K562 (cell line): Measurements from ENCODE around the gene PSME1. TPM values are rescaled to one million over a fixed set of nuclear protein-coding genes. Genes with fewer than 3 reads are reported as not detected.

Source experiments
- ATAC-seq: fragments of 200-7000 bp; cut with Tn5 transposase; 3 replicates; pipeline ENCODE4 v1.9.1; 2020; ENCODE audit warnings: moderate library complexity
- BruUV-seq: library from RNA; stranded (reverse); fragments of 400-500 nt; replicated peaks from 2 replicates; lab custom pipeline; 2021; lab: Mats Ljungman, UMichigan
- CTCF ChIA-PET: fragments of 300-600 bp; formaldehyde crosslinking; extraction: SDS; loops from one replicate; lab custom pipeline; 2021; ENCODE audit warnings: low intra/inter-chr PET ratio; lab: Yijun Ruan, JAX
- POLR2A ChIA-PET: fragments of 300-600, 350-650 bp; sonication (Branson Sonifier 250); formaldehyde crosslinking; extraction: SDS; loops from one replicate; lab custom pipeline; 2021; ENCODE audit warnings: antibody characterized with exemption, inconsistent platforms; lab: Yijun Ruan, JAX
- DNase-seq, 4 experiments: peaks; one replicate each; pipeline versions ENCODE4 v3.0.0 to v3.0.0-alpha.2; 2011 to 2018; ENCODE audit warnings: low spot score in 3 of 4, mixed read lengths in 3 of 4; ENCODE audit errors: extremely low read depth in 1 of 4
- FAIRE-seq: peaks from 2 replicates; lab custom pipeline; 2011; peaks lifted over from hg19 to GRCh38; lab: Jason Lieb, UNC
- H2AFZ ChIP-seq: 2 replicates; pipeline ENCODE4 v1.6.0; 2011; ENCODE audit warnings: low read depth, low read length, control low read depth, inconsistent platforms
- H3K27ac ChIP-seq: fragments of 200-600 bp; 3 replicates; pipeline ENCODE4 v1.8.0; 2011; ENCODE audit warnings: low read depth, mild to moderate bottlenecking, control low read depth, inconsistent platforms, low read length, moderate library complexity, mixed read lengths; ENCODE audit errors: extremely low read depth
- H3K27me3 ChIP-seq, 2 experiments: fragments of 300-600 bp in 1 of 2; 2 replicates in 1 of 2; 3 replicates in 1 of 2; pipeline versions ENCODE4 v1.6.0 to v1.8.0; 2011; ENCODE audit warnings: inconsistent platforms in 2 of 2, low read length in 2 of 2, mild to moderate bottlenecking in 1 of 2, mixed read lengths in 1 of 2, moderate library complexity in 1 of 2; ENCODE audit not compliant: control insufficient read depth in 2 of 2, insufficient read depth in 2 of 2
- H3K36me3 ChIP-seq: fragments of 300-600 bp; 3 replicates; pipeline ENCODE4 v1.8.0; 2011; ENCODE audit warnings: mild to moderate bottlenecking, low read length, inconsistent platforms; ENCODE audit not compliant: control insufficient read depth, insufficient read depth
- H3K4me1 ChIP-seq, 2 experiments: fragments of 200-600 bp in 1 of 2; replicated peaks in 1 of 2; 2 replicates in 1 of 2; 3 replicates in 1 of 2; pipeline versions ENCODE4 v1.5.1 to v1.8.0; 2011; ENCODE audit warnings: inconsistent platforms in 2 of 2, low read length in 2 of 2, mild to moderate bottlenecking in 1 of 2, mixed read lengths in 1 of 2, moderate library complexity in 1 of 2; ENCODE audit not compliant: control insufficient read depth in 2 of 2, insufficient read depth in 2 of 2
- H3K4me2 ChIP-seq: 2 replicates; pipeline ENCODE4 v1.6.1; 2011; ENCODE audit warnings: low read length, control low read depth, inconsistent platforms, mixed read lengths; ENCODE audit not compliant: insufficient read depth
- H3K4me3 ChIP-seq: fragments of 200-600 bp; sonication (generic), shearing (Covaris generic); 2 replicates; pipeline ENCODE4 v1.5.1; 2016; ENCODE audit warnings: control low read depth, inconsistent platforms
- H3K79me2 ChIP-seq: fragments of 200-600 bp; 3 replicates; pipeline ENCODE4 v1.8.0; 2011; ENCODE audit warnings: low read length, inconsistent platforms; ENCODE audit not compliant: control insufficient read depth, insufficient read depth
- H3K9ac ChIP-seq, 2 experiments: 2 replicates each; pipeline versions ENCODE4 v1.6.0 to v1.6.1; 2011; ENCODE audit warnings: low read depth in 2 of 2, low read length in 2 of 2, control low read depth in 1 of 2, inconsistent platforms in 1 of 2, mild to moderate bottlenecking in 1 of 2, mixed read lengths in 1 of 2; ENCODE audit not compliant: insufficient read depth in 1 of 2
- H3K9me1 ChIP-seq: one replicate; pipeline ENCODE4 v1.6.0; 2011; ENCODE audit warnings: inconsistent platforms, mild to moderate bottlenecking, low read length, moderate library complexity; ENCODE audit not compliant: control insufficient read depth, insufficient read depth
- H3K9me3 ChIP-seq: replicated peaks from 2 replicates; pipeline ENCODE4 v1.5.1; 2011; ENCODE audit warnings: low read depth, low read length, inconsistent platforms; ENCODE audit not compliant: control insufficient read depth, insufficient read depth
- H4K20me1 ChIP-seq: replicated peaks from 2 replicates; pipeline ENCODE4 v1.6.1; 2011; ENCODE audit warnings: low read length, inconsistent platforms, mixed read lengths; ENCODE audit not compliant: control insufficient read depth, insufficient read depth
- GTF2F1 ChIP-seq: IDR thresholded peaks from 2 replicates; pipeline ENCODE4 v1.6.1; 2011; ENCODE audit warnings: low read depth, low read length, improper control_type of control experiment
- RBFOX2 ChIP-seq: fragments of 200-400 bp; formaldehyde crosslinking; IDR thresholded peaks from 2 replicates; pipeline ENCODE4 v1.6.1; 2017; ENCODE audit warnings: low read depth, mild to moderate bottlenecking, low read length, moderate library complexity
- ZNF764 ChIP-seq: fragments of 250-450 bp; sonication (Bioruptor Pico); IDR thresholded peaks from 2 replicates; pipeline ENCODE4 v1.4.0; 2020; ENCODE audit warnings: low read depth, mild to moderate bottlenecking, moderate library complexity
- WGBS: fragments of 100-300 bp; shearing (Covaris generic); methylation state at CpG from one replicate; pipeline ENCODE4 v1.1.6; 2016; ENCODE audit warnings: low coverage, mixed read lengths; ENCODE audit not compliant: insufficient coverage; ENCODE audit errors: missing lambda C conversion rate; 5-methylcytosine and 5-hydroxymethylcytosine counted together
- in situ Hi-C: fragments of 300-500 bp; cut with MboI; formaldehyde crosslinking; loops from 4 replicates; pipeline ENCODE4 v1.15.0; 2018; ENCODE audit warnings: inconsistent platforms, mixed read lengths
- intact Hi-C: fragments of 100-400 bp; cut with micrococcal nuclease; formaldehyde crosslinking; loops from 2 replicates; pipeline ENCODE4 v1.14.2; 2022
- polyA plus RNA-seq, 8 experiments: library from polyadenylated mRNA; depleted of rRNA in 4 of 8; stranded (reverse) in 5 of 8; unstranded in 3 of 8; fragments of >200 nt; fragmentation: Nextera tagmentation in 2 of 8; fragmentation: Illumina TruSeq in 1 of 8; extraction: Ambion mirVana in 2 of 8; extraction: Trizol in 1 of 8; gene quantifications; 2 replicates each; pipeline versions ENCODE4 v1.2.1 to v1.2.3, GENCODE V29; 2011 to 2014; ENCODE audit warnings: inconsistent platforms in 1 of 8, missing spikeins in 1 of 8
- total RNA-seq, 7 experiments: library from RNA; depleted of rRNA in 6 of 7; stranded (reverse); fragments of >200 nt in 6 of 7; fragmentation: Illumina TruSeq in 2 of 7; extraction: Trizol in 2 of 7; gene quantifications; 2 replicates each; pipeline versions ENCODE4 v1.2.1 to v1.2.3, GENCODE V29; 2011 to 2021; ENCODE audit warnings: low replicate concordance in 1 of 7

PSME1 gene
- total and polyA plus RNA-seq, 9 of the 15 experiments (the other 6 are each of a cell fraction or from before 2014, with no cell fraction given), result 20.3 to 180 (median 67.5) TPM

DNA sequence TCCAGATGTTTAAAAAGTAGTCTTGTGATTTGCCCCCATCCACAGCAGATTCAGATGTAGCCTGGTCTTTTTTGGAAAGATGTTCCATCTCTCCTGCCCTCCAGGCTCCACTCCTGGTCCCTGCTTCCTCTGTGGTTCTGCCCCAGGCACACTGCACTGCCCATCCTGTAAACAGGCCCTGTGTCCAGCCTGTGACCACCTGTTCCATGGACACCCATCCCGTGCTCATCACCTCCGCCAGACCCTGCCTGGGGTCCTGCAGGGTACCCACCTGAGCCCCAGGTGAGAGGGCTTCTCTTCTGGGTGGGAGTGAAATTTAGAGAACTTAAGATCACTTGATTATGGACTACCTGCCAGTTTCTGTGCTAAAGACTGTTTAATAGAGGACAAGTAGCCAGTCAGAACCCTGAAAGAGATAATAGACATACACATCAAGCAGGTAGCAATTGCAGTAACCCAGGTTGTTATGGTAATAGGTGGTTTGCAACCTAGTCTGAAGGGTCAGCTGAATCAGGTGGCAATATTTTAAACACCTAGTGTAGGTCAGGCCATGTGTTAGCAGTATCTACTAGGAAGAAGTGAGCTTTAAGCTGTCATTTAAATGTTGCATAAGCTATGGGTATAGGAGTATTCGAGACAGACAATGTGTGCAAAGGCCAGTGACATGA lies 13.4 kb downstream of the PSME1 start:
- in situ Hi-C loops, result no loop called here
- H3K79me2 ChIP-seq, result peaks cover 34% of the 10 kb centered on the region
- H3K36me3 ChIP-seq, result peaks cover 48% of the 10 kb centered on the region; the same call in 2 of the 3 replicates
- TF ChIP-seq GTF2F1, result no peak
- H3K27me3 ChIP-seq, result no peaks in the 10 kb centered on the region
- FAIRE-seq, result no peak
- CTCF ChIA-PET, result no interaction called here
- no peak for DNase-seq
- 77% methylated on average over 3 of the region's 3 CpGs for WGBS
- H3K27ac ChIP-seq, result no peak overlapping the region
- H3K4me3 ChIP-seq, result no peak overlapping the region
- no peak for ATAC-seq
- H2AFZ ChIP-seq, result no peak overlapping the region
- no TSS peak for BruUV-seq
- no peak overlapping the region for H3K9ac ChIP-seq
- intact Hi-C loops, result loop anchor here (10.0 kb wide), 1 partner anchor 55 kb away; the partner anchor contains the start of gene PCK2
- peaks cover 5% of the 10 kb centered on the region for H3K9me1 ChIP-seq
- no peaks in the 10 kb centered on the region for H3K9me3 ChIP-seq
- H4K20me1 ChIP-seq, result no peaks in the 10 kb centered on the region
- H3K4me2 ChIP-seq, result no peak overlapping the region
- H3K4me1 ChIP-seq, result peaks cover 17 to 35% of the 10 kb centered on the region in 2 experiments; a peak in 4 of 5 replicates
- POLR2A ChIA-PET, result interaction anchor here (0.5 to 1.2 kb wide), 2 partner anchors 8 to 12 kb away, joined by 4 read pairs; partner anchors contain the start of gene EMC9

- FAIRE-seq (no peak), ATAC-seq (no peak), DNase-seq (no peak)
- H3K36me3 ChIP-seq, result peaks cover 49% of the 10 kb centered on the region; the same call in 2 of the 3 replicates
- ChIA-PET POLR2A (interaction anchor here (0.5 to 1.2 kb wide), 2 partner anchors 9 to 13 kb away, joined by 4 read pairs; partner anchors contain the start of gene EMC9), CTCF (no interaction called here)
- 100% methylated on average over 5 of the region's 9 CpGs for WGBS
- in situ Hi-C loops, result no loop called here
- BruUV-seq, result no TSS peak
- H3K9ac ChIP-seq, result peak overlapping the region in 1 of 2 experiments; percentile 50; a peak in 1 of 4 replicates
- H3K27ac ChIP-seq, result no peak overlapping the region
- peaks cover 28% of the 10 kb centered on the region for H3K79me2 ChIP-seq
- TF ChIP-seq RBFOX2, result 0 out of 2 replicates have a peak, but pooled peaks have one; percentile 25
- no peak for TF ChIP-seq ZNF764 (CRISPR knock-in tag)
- no peaks in the 10 kb centered on the region for H3K27me3 ChIP-seq
- H4K20me1 ChIP-seq, result no peaks in the 10 kb centered on the region
- no peak overlapping the region for H3K4me3 ChIP-seq
- peaks cover 12 to 33% of the 10 kb centered on the region in 2 experiments; a peak in 4 of 5 replicates for H3K4me1 ChIP-seq
- no peaks in the 10 kb centered on the region for H3K9me3 ChIP-seq
- no peak overlapping the region for H3K4me2 ChIP-seq
- H2AFZ ChIP-seq, result no peak overlapping the region
- peaks cover 5% of the 10 kb centered on the region for H3K9me1 ChIP-seq
- intact Hi-C loops, result no loop called here
Measured at GRCh38 chr14:24150061-24150460, 14.1 kb downstream of the PSME1 start.
